Jurkat, Clone E6-1 (cell line): Measurements from ENCODE around the gene FAM53A.

ENCODE experiments used
- DNase-seq: peaks from one replicate; pipeline ENCODE4 v3.0.0-alpha.2; 2011; ENCODE audit warnings: low read depth, low spot score
- H3K4me3 ChIP-seq: 2 replicates; pipeline ENCODE4 v1.5.1; 2011; ENCODE audit warnings: mild to moderate bottlenecking, low read length, control low read depth, moderate library complexity

Gene FAM53A

DNA sequence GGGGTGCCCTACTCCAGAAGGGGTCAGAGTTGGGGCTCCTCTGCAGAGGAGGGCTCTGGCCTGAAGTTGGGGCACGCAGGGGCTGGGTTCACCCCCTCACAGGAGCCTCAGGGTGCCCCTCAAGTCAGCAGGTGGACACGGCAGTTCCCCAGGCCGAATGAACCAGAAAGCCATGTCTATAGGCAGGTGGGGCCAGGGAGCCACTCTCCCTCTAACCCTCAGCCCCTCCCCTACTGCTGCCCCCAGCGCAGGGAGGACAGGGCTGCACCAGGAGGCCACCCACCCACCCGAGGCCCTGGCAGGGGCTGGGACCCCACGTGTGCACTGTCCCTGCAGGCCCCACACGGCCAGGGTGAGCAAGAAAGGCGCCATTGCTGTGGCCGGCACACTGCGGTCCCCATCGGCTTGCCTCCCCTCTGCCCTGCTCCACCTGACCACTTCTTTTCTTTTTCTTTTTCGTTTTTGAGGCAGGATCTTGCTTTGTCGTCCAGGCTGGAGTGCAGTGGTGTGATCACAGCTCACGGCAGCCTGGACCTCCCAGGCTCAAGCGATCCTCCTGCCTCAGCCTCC, 83.8 kb downstream of the FAM53A start:
- H3K4me3 ChIP-seq = no peak overlapping the region
- no peak for DNase-seq

DNA sequence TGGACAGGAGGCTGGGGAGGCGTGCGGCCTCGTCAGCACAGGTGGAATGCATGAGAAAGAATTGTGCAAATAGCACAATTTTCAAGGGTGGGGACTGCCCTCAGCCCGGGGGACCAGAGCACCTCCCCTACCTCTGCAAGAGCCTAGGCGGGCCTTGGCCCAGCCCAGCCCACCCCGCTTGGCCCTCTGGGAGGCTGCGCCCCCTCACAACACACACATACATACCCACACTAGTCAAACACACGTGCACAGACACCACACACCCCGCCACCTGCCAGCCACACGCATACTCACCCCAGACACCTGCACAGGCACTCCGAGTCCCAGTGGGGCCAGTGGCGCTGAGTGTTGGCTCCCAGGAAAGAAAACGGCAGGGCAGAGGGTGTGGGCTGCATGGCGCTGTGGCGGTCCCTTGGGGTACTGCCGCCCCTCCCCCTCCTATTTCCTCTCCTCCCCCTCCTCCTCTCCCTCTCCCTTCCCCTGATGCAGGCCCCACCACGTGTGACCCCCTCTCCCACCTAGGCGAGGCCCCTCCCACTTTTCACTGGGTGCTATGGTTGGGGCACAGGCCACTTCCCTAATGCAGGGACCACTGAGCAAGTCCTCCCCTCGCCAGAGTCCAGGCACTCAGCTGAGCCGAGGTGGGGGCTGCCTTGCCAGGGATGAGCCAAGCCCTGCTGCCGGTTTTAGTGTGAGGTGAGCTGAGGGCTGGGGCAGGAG, 84.5 kb downstream of the FAM53A start:
- no peak overlapping the region for H3K4me3 ChIP-seq
- no peak for DNase-seq

DNA sequence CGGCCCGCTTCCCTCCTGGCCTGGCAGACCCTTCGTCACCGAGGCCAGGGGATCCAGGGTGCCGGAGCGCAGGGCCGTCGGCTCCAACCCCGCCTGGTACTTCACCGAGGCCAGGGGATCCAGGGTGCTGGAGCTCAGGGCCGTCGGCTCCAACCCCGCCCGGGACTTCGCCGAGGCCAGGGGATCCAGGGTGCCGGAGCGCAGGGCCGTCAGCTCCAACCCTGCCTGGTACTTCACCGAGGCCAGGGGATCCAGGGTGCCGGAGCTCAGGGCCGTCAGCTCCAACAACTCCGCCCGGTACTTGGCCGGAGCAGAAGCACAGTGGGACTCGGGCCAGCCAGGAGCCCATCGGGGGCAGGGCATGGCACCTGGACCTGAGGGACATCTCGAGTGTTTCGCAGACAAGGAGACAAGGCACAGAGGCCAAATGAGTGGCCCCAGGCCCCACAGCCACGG, 85.1 kb downstream of the FAM53A start:
- no peak for DNase-seq
- no peak overlapping the region for H3K4me3 ChIP-seq

DNA sequence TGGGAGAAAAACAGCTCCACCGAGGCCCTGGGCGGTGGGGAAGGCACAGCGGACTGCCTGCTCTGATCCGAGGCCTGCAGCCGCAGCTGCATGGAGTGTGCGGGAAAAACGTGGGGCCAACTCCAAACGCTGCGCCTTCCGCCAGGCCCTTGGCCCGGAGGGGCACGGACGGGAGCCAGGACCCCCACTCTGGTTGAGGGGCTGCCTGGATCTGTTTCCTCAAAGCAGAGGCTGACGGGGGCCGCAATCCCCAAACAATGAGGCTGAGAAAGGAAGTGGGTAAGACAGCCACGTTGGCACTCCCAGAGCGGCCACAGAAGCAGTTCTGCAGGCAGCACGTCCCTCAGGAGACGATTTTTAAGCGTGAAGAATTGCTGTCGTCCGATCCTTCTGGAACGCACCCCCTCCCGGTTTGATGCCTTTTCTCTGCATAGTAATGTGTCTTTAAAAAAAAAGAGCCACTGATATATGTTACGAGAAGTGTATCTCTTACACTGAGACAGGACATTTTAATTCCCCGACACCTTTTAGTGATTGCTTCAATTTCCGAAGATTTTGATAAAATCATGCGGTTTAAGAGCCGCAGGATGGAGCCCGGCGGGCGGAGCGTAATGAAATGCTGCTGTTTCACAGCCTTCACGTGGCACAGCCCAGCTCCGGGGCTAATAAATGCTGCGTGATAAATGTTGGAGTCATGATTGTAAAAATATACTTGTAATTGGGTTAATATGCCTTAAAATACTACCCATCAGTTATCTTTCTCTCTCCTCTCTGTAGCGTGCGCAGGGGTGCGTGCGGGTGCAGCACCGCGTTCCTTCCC, 85.7 kb downstream of the FAM53A start:
- no peak overlapping the region for H3K4me3 ChIP-seq
- DNase-seq = no peak

DNA sequence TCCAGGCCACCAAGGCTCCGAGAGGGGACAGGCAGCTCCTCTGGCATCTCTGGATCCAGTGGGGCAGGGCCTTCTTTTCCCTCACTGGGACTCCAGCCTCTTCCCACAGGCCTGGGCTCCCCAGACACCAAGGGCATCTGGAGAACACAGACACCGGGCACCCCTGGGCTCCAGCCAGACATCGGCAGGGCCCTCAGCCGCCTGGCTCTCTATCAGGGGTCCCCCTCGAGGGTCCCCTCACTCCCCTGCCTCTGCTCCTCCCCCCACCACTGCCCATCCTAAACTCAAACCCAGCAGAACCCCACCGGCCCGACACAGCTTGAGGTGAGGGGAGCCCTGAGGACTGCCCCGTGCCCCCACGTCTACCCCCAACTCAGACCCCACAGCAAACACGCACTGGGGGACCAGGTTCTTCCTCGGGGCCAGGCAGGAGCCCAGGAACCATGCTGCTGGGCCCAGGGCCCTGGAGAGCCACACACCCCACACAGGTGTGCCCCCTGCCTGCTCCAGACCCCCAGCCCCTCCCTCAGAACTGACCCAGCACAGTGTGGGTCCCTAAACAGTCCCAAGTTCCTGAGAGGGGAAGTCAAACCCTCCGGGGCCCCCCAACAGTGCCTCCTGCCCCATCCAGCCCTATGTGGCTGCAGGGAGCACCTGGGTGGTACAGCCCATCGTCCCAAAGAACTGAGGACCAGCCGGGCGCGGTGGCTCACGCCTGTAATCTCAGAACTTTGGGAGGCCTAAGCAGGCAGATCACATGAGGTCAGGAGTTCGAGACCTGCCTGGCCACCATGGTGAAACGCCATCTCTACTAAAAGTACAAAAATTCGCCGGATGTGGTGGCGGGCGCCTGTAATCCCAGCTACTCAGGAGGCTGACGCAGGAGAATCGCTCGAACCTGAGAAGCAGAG, 86.8 kb downstream of the FAM53A start:
- H3K4me3 ChIP-seq = no peak overlapping the region
- no peak for DNase-seq

DNA sequence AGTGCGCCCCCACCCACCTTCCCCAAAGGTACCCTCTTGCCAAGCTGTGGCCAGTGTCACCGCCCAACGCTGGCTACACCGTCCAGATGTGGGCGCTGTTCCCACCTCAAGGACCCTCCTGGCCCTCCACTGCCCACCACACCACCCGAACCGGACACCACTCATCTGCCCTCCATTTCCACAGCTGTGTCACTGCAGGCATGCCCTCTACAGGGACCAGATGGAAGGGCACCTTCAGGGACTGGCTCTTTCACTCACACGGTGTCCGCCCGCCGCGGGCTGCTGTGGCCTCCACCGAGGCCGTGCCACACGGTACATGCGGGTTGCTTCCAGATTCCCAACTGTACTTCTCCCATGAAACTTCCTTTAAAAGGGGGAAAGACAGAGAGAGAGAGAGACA, 87.7 kb downstream of the FAM53A start:
- no peak for DNase-seq
- H3K4me3 ChIP-seq = no peak overlapping the region

DNA sequence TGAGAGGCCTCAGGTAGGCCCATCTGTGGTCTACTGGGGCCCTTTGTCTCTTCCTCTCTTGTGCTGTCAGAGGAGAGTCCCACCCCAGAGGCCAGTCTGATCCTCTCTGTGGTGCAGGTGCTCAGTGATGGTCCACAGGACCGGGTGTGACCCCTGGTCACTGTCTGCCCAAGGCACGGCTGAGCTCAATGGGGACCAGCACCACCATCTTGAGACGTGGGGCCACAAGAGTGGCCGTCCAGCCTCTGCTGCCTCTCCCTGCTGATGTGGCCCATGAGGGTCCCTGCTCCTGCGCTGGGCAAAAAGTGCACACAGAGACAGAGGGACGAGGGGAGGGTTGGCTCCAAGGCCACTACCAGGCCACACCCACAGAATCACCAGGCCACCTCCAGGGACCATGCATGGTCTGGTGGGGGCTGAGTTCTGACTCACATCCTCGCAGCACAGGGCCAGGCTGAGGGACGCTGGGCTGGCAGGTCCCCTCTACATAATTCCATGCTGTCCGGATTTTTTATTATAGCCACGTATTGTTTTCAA, 88.3 kb downstream of the FAM53A start:
- DNase-seq = no peak
- no peak overlapping the region for H3K4me3 ChIP-seq

DNA sequence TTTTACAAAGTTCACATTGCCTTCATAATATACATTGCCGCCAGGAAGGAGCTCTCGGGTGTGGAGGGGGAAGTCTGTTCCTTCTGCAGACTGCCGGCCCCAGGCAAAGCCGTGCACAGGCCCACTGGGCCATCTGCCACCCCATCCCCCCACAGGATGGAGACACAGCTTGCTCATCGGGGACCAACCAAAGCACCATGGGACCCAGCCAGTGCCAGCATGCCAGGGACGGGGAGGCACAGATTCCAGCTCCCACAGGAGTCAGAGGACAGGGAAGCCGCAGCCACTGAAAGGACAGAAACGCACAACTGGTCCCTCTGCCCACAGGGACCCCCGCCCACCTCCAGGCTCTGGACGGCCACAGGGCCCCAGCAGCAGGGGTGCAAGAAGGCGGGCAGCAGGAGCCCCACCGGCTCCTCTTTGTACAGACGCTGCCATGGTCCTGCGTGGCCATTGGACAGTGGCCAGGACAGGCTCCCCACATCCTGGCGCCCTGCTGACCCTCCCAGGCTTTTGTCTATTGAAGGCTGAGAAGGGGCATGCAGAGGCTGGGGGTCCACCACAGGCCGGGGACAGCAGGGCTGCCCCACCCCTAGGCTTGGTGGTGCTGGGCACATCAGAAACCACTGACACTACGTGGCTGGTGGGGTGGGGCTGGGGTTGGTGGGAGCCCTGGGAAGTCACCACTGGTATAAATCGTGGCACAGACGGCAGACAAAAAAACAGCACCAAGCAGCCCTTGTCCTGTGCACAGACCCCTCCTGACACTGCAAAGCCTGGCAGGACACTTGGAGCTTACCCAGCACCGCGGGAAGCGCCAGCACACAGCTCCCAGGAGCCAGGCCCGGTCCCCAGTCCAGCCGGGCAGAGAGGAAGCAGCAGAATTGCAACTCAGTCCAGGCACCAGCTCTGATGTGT, 89.0 kb downstream of the FAM53A start:
- no peak for DNase-seq
- no peak overlapping the region for H3K4me3 ChIP-seq

DNA sequence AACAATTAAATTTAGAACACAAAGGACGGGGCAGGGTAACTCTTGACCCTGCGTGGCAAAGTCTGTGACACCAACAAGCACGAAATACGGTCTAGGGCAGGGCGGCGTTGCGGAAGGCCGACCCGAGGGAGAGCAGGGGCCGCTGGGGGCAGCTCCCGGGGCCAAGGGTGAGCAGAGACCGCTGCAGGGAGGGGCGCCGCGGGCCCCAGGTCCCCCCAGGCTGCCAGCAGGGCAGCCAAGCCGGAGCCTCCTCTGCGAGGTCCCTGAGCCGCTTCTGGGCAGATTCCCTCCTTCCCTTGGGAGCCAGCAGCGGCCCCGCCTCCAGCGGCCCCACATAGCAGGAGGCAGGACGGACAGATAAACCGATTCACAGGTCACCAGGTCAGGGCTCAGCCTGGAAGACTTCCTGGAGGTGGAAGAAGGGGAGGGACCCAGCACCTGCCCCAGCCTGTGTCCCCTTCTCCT, 90.2 kb downstream of the FAM53A start:
- DNase-seq = no peak
- no peak overlapping the region for H3K4me3 ChIP-seq

DNA sequence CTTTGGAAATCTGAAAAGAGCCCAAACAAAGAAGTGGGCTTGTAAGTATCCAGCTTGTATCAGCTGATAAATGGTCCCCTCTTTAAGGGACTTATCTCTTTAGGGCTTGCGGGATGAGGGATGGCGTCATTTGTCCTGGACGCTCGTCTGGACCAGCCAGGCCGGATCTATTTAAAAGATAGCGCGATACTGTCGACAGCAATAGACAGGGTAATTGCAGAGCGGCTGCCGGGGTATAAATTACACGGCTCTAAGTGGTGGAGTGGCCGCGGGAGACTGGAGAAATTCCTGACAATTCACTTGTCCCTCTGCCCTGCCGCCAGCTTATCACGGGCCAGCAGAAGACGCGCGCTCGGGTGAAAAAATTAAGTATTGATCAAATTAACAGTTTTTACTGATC, 90.7 kb downstream of the FAM53A start:
- no peak overlapping the region for H3K4me3 ChIP-seq
- no peak for DNase-seq

DNA sequence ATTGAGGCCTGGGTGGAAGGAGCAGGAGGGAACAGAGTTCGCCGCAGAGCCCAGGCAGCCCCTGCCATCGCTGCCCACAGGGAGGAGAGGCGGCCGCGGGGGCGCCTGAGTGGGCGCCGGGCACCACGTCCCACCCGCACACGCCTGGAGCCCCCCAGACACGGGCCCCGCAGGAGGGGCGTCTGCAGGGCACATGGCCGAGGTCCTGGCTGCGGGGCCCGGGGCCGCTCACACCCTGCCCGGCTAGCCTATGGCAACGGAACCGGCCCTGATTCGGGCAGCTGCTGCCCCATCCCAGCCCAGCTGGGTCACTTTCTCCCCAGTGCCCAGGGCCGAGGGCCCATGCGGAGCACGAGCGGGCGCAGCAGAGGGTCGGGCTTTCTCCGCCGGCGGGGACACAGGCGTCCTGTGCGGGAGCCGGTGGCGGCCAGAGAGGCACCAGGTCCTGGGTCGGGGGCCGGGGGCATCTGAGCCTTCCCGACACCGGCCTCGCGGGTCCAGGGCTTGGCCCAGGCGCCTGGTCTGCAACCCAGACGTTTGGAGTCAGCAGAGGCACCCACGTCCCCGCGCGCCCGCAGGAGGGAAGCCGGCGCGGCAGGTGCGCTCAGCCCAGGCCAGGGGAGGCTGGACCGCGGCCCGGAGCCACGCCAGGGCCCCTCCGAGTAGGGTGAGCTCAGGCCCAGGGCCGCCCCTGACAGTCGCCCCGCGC, 91.2 kb downstream of the FAM53A start:
- H3K4me3 ChIP-seq = no peak overlapping the region

DNA sequence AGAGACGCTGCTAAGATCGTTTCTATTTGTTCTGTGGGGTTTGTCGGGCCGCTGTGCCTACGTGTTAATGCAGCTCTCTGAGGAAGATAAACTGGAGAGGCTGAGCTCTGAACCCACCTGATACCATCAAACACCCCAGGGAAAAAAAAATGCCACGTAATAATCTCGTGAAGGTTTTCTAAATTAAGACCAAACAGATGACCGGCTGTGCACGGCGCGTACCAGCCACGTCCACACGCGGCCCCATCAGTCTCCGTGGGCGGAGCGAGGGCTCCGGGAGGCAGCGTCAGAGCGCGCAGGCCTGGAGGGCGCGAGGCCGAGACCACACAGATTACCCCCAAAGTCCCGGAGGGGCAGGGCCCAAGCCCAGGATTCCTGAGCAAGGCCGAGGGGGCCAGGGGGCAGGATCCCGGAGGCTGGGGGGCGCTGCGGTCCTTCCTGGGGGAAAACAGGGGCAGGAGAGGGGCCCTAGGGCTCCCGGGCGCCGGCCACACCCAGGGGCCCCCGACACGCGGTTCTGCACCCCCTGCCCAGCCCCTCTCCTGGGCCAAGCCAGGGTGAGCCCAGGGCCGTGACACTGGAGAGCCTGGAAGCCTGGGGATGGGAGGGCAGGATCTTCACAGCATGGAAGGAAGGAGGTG, 91.9 kb downstream of the FAM53A start:
- H3K4me3 ChIP-seq = no peak overlapping the region
- DNase-seq = no peak

More for the DNA sequence above, 91.2 kb downstream of the FAM53A start:
- no peak for DNase-seq

DNA sequence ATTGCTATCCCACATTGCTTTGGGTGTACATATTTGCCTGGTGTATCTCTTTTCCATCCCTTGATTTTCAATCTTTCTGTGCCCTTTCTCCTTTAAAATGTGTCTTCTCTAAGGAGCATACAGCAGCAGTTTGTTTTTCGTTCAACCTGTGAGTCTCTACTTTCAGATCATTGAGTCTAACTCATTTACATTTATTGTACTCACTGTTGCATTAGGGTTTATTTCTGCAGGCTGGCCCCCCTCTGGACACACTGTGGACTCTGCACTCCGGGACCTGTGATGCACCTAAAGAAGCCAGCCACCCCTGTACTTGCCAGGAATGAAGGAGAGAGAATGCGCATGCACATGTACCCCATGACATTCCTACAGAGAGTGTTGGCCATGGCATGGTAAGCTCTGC, 93.0 kb downstream of the FAM53A start:
- no peak for DNase-seq
- no peak overlapping the region for H3K4me3 ChIP-seq

DNA sequence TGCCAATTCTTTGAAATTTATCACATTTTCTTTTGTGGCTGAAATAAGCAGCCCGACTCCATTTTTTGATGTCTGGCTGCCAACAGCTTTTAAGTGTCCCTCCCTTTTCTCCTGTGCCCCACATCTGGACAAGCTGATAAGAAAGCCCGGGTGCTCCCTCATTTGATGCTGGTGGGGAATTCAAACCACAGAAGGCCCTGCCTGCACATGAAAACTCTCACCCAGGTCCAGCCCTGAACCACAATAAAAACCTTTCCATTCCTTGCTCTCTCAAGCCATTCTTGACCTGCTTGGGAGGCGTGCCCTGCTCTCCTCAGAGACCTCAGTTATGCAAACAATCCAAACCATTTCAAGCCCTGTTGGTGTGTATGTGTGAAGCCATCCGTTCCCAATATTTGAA, 93.9 kb downstream of the FAM53A start:
- H3K4me3 ChIP-seq = no peak overlapping the region
- DNase-seq = no peak
